HG02759 (cell line): Measurements from ENCODE around the gene COLQ.
"Not testable (repeated sequence)": the region's sequence is repeated elsewhere in the genome, so short reads cannot be mapped to it uniquely, and the experiment has no call there.

Experiments
- ATAC-seq: cut with Tn5 transposase; IDR thresholded peaks from one replicate; pipeline ENCODE4 v1.9.1; 2021; ENCODE audit warnings: mild to moderate bottlenecking, moderate library complexity; ENCODE audit not compliant: unreplicated experiment

COLQ gene

GRCh38 chr3:15458212-15458780 is 63.2 kb downstream of the COLQ start:
- ATAC-seq, result no peak

- ATAC-seq, result not testable (repeated sequence)
Observed at GRCh38 chr3:15456915-15457314, 64.6 kb downstream of the COLQ start.

GRCh38 chr3:15456321-15456720 is 65.2 kb downstream of the COLQ start:
- ATAC-seq, result no peak

- no peak for ATAC-seq
Observed at GRCh38 chr3:15455756-15456155, 65.8 kb downstream of the COLQ start.

GRCh38 chr3:15454965-15455364 is 66.5 kb downstream of the COLQ start:
- no peak for ATAC-seq

GRCh38 chr3:15453991-15454625 is 67.4 kb downstream of the COLQ start:
- no peak for ATAC-seq

GRCh38 chr3:15453501-15453900 is 68.0 kb downstream of the COLQ start:
- ATAC-seq, result no peak

- ATAC-seq, result no peak
Observed at GRCh38 chr3:15452961-15453360, 68.5 kb downstream of the COLQ start.

- ATAC-seq, result no peak
Observed at GRCh38 chr3:15452156-15452555, 69.3 kb downstream of the COLQ start.

- no peak for ATAC-seq
Observed at GRCh38 chr3:15451216-15452113, 70.0 kb downstream of the COLQ start.

- no peak for ATAC-seq
Observed at GRCh38 chr3:15450438-15451215, 70.9 kb downstream of the COLQ start.

GRCh38 chr3:15449489-15450224 is 71.8 kb downstream of the COLQ start:
- ATAC-seq, result no peak

- ATAC-seq, result no peak
Observed at GRCh38 chr3:15443826-15444524, 77.5 kb downstream of the COLQ start.

- ATAC-seq, result no peak
Observed at GRCh38 chr3:15440891-15441290, 80.6 kb downstream of the COLQ start.

- ATAC-seq, result no peak
Observed at GRCh38 chr3:15439476-15439875, 82.0 kb downstream of the COLQ start.

- ATAC-seq, result no peak
Observed at GRCh38 chr3:15438983-15439382, 82.5 kb downstream of the COLQ start.

GRCh38 chr3:15436246-15436645 is 85.3 kb downstream of the COLQ start:
- no peak for ATAC-seq

- no peak for ATAC-seq
Observed at GRCh38 chr3:15434756-15435155, 86.8 kb downstream of the COLQ start.

GRCh38 chr3:15433531-15433930 is 88.0 kb downstream of the COLQ start:
- no peak for ATAC-seq

- no peak for ATAC-seq
Observed at GRCh38 chr3:15431256-15431837, 90.2 kb downstream of the COLQ start.
